Stimulated activated CD4-positive, alpha-beta T cell treated with anti-CD3 and anti-CD28 coated beads, Interleukin-4, amount 100 ng/mL, for 4 hours (primary cell): ENCODE results near the gene DNMT1.
A peak's percentile ranks its signal among the peaks of the same experiment; 100 is the strongest.
"Not testable (repeated sequence)": the region's sequence is repeated elsewhere in the genome, so short reads cannot be mapped to it uniquely, and the experiment has no call there.

ENCODE experiments used
- DNase-seq, 2 experiments: peaks; one replicate each; pipeline ENCODE4 v3.0.0-alpha.2; 2020

Gene DNMT1

DNA sequence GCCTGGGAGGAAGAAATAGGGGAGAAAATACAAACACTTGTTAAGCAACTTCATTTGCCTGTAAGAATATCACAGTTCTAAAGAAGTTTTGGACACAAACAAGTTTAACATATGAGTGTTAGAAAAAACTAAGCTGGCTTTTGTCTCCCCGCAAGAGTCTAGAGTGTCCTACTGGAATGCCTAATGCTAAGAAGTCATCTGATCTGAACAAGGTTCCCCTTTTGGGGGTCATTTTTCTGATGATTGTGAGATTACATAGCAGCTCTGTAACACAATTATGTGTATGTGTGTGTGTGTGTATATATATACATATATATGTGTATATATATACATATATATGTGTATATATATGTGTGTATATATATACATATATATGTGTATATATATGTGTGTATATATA lies 12.7 kb downstream of the DNMT1 start:
- DNase-seq: no peak

DNA sequence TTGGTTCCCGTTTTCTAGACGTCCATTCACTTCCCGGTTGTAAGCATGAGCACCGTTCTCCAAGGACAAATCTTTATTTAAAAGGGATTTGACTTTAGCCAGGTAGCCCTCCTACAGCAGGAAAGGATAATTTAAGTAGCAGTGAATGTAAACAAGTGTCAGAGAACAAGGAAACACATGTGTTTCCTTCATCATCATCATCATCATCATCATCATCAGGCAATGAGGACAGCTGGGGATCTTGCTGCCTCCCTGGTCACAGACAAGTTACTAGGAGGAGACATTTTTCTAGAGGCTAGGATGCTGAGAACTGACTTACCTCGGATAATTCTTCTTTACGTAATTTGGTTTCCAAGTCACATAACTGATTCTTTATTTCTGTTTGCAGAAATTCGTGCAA lies 14.3 kb downstream of the DNMT1 start:
- DNase-seq: no peak

DNA sequence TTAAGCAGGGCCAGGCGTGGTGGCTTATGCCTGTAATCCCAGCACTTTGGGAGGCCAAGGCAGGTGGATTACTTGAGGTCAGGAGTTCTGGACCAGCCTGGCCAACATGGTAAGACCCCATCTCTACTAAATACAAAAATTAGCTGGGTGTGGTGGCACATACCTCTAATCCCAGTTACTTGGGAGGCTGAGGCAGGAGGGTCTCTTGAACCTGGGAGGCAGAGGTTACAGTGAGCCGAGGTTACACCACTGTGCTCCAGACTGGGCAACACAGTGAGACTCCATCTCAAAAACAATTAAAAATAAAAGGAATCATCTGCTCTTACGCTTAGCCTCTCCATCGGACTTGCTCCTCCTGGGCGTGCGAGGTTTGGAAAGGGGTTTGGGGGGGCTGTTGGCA lies 14.7 kb downstream of the DNMT1 start:
- not testable (repeated sequence) for DNase-seq

DNA sequence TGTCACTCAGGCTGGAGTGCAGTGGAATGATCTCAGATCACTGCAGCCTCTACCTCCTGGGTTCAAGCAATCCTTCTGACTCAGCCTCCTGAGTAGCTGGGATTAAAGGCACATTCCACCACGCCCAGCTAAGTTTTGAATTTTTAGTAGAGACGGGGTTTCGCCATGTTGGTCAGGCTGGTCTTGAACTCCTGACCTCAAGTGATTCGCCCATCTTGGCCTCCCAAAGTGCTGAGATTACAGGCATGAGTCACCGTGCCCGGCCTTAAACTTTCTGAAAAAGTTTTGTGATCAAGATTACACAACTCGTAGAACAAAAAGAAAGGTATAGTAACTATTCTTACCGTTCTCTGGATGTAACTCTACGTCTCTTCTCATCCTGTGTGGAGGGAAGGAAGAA lies 21.2 kb downstream of the DNMT1 start:
- no peak for DNase-seq

DNA sequence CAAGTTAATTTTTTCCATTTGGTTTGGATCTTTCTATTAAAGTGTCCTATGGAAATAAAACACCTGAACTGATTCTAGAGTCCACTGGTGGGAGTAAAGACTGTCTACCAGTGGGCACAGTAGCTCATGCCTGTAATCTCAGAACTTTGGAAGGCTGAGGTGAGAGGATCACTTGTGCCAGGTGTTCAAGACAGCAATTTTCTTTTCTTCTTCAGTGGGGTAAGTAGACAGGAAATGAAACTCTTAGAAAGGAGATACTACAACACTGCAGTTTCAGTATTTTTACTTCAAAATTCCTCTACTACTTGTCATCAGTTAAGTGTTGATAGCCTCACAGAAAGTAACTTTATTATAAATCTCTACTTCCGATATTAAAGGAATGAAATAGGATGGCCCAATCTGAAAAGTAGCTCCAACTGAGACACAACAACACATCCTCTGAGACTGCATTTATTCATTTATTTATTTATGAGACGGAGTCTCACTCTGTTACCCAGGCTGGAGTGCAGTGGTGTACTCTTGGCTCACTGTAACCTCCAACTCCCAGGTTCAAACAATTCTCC lies 26.3 kb downstream of the DNMT1 start:
- DNase-seq: no peak

DNA sequence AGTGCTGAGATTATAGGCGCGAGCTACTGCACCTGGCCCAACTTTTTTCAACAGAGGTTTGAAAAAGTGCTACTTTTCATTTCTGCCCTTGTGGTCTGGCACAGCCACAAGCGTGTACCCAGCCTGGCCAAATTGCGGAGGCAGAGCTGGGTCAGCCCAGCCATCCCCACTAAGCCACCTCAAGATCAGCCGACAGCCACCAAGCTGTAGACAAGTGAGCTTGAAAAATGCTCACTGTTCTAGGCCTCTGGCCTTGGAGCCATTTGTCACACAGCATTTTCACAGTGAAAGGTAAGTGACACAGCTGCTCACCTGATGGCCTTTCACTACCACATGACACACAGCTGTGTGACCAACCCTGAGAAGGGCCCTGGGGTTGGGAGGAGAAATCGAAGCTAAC lies 27.3 kb downstream of the DNMT1 start:
- no peak for DNase-seq

DNA sequence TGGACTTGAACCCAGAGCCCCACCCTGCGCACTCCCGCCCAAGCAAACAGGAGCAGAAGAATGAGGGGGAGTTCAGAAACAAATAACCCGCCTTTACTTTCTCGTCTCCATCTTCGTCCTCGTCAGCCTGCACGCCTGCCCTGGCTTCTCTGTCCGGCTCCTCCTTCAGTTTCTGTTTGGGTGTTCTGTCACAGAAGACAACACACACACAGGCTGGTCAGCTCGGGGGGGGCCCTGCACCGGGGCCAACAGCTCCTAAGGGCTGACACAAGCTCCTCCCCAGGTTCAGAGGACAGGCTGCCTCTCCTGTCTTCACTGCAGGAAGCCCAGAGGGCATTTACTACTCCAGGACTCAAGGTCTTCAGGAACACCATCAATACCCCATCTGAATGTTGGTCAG lies 28.3 kb downstream of the DNMT1 start:
- not testable (repeated sequence) for DNase-seq

DNA sequence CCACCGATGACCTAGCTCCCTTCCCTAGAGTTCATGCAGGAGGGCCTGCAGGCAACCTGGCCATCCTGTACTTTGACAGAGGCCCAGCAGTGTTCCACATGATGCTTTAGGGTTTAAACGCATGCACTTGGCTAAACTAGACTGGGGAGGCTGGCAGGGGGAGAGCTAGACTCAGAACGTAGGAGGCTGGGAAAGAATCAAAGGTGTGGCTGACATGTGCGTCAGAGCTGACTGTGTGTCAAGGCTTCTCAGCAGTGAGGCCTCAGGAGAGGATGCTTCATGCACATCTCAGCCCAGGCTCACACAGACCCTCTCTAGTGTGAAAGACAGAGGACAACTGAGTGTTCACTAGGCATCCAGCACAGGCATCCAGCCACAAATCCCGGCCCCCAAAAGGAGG lies 28.7 kb downstream of the DNMT1 start:
- DNase-seq: no peak

DNA sequence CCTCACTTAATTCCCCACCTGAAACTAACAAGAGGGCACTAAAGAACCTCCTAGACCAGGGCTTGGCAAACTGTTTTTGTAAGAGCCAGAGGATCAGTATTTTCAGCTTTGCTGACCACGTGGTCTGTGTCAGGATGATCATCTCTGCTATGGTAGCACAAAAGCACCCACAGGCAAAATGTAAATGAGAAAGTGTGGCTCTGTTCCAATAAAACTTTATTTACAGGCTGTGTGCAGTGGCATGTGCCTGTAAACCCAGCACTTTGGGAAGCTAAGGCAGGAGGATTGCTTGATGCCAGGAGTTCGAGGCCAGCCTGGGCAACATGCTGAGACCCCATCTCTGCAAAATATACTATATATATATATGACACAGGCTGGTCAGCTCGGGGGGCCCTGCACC lies 31.2 kb downstream of the DNMT1 start:
- DNase-seq: no peak

DNA sequence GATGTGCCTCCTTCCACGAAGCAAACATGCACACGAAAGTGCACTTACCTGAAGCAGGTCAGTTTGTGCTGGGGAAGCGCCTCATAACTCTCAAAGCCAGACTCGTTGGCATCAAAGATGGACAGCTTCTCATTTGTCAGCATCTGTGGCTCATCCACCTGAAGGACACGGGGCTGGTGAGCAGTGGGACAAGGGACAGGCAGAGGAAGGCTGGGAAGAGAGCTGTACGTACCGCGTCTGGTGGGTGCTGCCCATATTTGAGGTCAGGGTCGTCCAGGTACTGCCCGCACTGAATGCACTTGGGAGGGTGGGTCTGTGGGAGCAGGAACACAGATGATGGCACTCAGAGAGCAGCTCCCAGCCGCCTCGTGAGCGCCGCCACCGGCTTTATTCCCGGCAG lies 35.1 kb downstream of the DNMT1 start:
- no peak for DNase-seq

DNA sequence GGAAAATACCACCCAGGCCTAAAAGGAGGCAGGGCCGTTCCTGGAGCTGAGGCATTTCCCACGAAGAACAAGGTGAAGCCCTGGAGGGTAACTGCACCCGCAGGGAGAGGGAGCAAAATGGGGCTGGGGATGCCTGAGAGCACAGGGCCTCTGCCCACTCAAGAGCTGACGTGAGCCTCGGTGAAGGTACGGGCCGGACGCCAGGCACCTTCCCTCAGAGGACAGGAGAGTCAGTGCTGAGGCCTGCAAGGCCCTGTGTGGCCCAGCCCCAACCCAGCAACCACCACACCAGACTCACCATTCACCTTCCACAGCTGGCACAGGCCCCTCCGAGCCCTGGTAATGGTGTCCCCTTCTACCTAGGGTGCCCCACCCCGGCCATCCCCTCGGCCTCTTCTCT lies 36.3 kb downstream of the DNMT1 start:
- DNase-seq: no peak

DNA sequence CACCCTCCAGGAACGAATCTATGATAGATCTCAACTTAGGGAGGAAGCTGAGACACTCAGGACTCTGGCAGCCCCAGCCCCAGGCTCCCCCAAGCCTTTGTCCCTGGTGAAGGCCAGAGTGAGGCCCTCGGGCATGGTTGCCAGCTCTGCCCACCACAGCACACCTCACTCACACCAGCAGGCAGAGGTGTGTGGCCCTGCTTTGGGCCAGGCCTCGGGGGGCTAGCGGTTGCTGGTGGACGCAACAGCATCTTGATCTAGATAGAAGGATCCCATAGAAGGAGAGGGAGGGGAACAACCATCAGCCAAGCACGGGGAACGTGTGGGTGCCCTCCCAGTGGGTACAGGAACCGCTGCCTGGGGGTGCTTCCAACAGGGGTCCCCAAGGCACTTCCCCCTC lies 36.7 kb downstream of the DNMT1 start:
- no peak for DNase-seq

DNA sequence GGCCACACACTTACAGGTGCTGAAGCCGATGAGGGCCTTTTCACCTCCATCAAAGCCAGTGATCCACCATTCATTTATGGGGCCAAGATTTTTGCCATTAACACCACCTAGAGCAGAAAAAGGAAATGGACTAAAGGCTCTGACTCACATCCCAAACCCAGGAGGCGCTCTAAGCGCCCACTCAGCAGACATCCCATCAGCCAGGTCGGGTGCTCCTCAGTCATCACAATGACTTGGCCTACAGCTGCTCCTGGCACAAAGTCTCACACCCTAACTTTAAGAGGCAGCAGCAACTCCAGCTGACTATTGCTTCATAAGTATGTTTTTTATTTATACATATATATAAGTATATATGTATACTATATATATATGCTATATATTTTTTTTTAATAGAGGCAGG lies 38.9 kb downstream of the DNMT1 start:
- DNase-seq: no peak

DNA sequence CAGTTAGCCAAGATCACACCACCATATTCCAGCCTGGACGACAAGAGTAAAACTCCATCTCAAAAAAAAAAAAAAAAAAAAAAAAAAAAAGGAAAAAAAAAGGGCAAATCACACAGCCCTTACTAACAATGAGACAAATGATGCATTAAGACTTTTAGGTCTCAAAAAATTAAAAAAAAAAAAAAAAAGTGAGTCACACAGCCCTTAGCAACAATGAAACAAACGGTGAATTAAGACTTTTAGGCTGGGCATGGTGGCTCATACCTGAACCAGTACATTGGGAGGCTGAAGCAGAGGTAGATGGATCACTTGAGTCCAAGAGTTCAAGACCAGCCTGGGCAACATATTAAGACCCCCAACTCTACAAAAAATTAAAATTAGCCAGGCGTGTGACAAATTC lies 42.7 kb downstream of the DNMT1 start:
- no peak for DNase-seq

DNA sequence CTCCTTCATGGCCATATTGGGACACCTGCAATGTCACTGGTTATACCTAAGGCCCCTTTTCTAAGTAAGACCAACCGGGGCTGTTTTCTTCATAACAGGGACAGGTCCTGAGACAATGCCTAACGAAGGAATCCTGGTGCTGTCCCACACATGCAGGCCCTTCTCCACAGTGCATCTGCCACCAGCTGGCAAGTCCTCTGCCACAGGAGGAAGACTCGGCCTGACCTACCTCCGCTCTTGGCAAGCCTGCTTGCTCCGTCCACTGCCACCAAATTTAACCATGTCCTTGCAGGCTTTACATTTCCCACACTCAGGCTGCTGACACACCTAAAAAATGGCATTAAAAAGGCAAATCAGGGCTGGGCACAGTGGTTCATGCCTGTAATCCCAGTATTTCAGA lies 43.2 kb downstream of the DNMT1 start:
- no peak for DNase-seq

DNA sequence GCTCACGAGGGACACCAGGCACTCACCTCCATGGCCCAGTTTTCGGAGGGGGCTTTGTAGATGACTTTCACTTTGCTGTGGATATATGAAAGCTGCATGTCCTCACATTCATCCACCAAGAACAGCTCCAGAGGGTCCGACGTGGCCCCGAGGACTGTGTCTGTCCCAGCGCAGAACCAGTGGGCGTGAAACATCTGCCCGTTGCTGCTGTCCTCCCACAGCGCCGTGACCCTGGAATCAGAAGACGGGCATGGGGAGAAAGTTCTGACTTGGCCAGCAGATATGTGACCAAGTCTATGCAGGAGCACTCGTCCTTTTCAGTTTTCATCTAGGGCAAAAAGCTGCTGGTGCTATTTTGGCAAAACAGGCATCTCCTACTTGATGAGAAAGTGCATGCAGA lies 45.3 kb downstream of the DNMT1 start:
- DNase-seq: no peak

DNA sequence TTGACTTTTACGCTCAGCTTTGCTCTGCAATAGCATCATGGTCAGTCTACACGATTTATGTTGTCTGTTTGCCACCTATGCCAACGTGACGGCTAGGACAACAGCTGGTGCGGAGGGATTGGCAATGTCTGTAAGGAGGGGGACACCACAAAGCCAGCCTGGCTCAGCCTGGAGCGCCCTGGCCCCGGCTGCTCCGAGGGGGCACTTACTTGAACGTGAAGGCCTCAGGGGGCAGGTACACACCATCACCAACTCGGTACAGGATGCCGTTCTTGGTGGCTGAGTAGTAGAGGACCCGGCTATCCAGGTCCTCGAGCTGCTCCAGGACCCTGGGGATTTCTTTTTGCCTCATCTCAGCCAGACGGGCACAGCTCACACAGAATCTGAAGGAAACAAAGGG lies 48.6 kb downstream of the DNMT1 start:
- DNase-seq: no peak

DNA sequence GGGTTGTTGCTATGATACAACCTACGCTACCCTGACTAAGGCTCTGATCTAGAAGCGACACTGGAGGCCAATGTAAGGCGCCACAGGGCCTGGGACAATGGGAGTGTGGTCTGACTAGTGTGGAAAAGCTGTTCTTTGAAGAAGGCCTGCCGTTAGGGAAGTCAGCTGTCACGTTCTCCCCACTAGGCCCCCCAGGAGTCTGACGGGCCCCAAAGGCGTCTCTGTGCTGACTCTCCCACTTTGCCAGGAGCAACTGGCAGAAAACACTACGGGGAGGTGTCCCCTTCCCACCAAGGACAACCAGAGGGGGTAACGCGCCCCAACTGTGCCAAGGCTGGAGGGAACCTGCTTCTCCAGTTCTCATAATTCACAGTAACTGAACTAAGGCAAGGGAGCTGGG lies 49.7 kb downstream of the DNMT1 start:
- no peak for DNase-seq

DNA sequence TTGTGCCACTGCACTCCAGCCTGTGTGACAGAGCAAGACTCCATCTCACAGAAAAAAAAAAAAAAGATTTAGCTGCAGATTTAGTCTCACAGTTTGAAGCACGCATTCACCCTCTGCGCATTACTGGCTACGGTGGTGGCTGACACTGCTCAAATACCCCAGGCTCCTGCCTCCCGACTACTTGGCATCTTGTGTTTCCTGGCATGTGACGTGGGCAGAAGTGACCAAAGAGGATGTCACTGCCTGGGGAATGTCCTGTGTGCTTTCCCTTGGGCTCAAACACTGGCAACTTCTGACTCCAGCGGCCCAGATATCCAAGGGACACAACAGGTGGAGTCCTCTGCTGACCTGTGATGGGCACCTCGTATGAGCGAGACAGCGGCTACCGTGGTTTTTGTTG lies 50.4 kb downstream of the DNMT1 start:
- DNase-seq: no peak

DNA sequence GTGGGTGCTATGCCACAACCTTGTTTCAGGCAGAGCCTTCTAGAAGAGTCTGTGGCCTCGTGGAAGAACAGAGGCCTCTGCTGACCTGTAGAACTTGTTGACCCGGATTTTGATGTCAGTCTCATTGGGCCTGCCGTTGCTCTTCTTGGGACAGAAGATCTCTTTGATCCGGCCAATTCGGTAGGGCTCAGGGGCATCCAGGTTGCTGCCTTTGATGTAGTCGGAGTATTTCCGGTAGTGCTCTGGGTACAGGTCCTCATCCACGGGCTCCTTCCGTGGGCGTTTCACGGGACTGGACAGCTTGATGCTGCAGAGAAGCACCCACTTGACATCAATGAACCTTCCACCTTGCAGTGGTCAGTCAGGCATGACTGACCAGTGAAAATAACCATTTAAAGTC lies 51.1 kb downstream of the DNMT1 start:
- DNase-seq: peak in 1 of 2 experiments; percentile 14

DNA sequence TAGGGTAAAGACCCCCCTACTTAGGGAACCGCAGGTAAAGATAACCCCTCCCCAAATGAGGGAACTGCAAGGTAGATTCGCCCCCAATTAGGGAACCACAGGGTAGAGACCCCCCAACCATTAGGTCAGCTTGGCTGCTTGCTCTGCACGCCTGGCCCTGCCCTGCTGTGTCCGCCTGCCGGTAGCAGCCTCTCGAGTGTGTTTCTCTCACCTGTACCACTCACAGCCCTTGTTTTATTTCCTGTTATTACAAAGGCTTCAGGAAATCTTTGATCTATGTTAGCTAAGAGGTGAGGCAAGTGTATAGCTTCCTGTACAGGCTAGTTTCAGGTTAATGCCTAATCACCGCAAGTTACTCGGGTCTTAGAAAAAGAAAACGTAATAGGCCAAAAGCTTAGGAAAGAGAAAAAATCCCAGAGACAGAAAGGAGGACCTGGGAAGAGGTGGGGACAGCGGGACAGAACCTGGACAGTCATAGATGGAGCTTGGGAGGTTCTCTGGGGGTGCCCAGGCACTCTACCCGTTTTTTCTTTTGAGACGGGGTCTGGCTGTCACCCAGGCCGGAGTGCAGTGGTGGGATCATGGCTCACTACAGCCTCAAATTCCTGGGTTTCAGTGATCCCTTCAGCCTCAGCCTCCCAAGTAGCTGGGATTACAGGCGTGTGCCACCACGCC lies 51.9 kb downstream of the DNMT1 start:
- DNase-seq: peak in 1 of 2 experiments; percentile 46

DNA sequence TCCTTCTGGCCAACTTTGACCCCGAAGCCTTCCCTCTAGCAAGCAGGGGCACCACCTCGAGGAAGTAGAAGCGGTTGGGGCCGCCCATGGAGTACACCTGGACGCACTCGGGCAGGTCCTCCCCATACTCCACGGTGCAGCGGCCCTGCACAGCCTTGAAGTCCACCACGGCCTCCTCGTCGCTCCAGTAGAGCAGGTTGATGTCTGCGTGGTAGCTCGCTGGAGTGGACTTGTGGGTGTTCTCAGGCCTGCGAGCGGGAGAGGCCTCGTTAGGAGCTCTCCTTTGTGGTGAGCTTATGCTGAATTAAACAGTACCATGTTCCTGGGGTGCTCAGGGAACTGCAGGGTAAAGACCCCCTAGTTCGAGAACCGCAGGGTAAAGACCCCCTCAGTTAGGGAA lies 52.8 kb downstream of the DNMT1 start:
- no peak for DNase-seq

DNA sequence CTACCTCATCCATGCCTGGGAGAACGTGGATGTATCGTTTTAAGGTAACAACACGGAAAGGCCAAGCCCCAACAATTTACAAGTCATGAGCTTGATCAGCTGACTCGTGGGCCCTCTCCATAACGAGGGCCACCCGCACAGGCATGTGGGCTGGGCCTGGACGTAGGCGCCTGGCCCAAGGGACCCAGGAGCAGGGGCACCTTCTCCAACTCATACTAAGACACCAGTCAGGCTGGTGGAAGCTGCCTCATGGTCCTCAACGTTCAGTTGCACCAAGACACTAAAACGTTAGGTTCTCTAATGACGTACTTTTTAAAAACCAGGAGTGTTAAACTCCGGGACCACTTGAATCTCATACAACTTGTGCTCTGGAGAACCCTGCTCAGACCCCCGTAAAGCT lies 53.3 kb downstream of the DNMT1 start:
- no peak for DNase-seq

DNA sequence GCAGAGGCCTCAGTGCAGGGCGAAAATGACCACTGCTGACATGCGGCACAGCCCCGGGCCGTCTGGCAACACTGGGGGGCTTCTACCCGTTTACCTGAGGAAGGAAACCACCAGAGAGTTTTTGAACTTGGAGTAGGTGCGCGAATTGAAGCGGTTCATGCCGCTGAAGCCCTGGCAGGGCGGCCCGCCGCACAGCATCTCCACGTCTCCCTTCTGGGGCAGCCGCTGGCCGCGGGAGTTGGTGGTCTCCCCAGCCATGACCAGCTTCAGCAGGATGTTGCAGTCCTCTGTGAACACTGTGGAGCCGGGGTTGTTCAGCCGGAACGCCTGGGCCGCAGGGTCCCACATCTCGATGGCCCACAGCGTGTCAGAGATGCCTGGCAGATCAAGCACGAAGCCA lies 54.8 kb downstream of the DNMT1 start:
- DNase-seq: no peak
